ENCODE measurements around the gene FKBP1A. TPM values are rescaled to one million over a fixed set of nuclear protein-coding genes. Genes with fewer than 3 reads are reported as not detected.

Gene FKBP1A
- total RNA-seq, 2 experiments from 2014 or later: 259 to 282 TPM

DNA sequence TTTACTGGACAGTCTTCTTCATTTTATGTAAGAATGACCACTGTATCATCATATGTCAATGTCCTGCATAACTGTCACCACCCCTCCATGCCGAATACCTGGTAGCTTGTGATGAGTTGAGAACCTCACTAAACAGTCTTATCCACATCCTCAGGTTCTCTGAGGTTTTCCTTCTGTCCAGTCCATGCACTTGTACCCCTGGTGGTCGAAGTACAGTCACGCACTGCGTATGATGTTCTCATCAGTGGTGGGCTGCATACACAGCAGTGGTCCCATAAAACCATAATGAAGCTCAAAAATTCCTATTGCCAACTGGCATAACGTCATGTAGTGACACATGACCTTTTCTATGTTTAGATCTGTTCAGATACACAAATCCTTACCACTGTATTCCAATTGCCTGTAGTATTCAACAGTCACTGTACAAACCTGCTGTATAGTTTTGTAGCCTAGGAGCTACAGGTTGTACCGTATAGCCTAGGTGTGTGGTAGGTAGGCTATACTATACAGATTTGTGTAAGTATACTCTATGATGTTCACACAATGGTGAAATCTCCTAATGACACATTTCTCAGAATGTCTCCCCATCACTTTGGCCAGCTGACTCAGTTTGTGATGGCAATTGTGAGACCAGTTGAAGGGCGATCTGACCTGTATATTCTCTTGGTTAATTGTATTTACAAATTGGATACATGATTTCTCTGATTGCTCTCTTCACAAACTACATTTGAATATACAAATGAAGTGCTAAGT is 32.6 kb downstream of the FKBP1A start:
- DNase-seq (no peak), ATAC-seq (peak; percentile 7)
- intact Hi-C loops (cut with micrococcal nuclease): loop anchor here (5.0 kb wide), 1 partner anchor 33 kb away; the partner anchor contains the start of gene SDCBP2
- no peak overlapping the region for H3K4me3 Mint-ChIP-seq
- peaks cover 72% of the 10 kb centered on the region for H3K36me3 Mint-ChIP-seq (ENCODE audit: low read depth)
- no peaks in the 10 kb centered on the region for H3K9me3 Mint-ChIP-seq
- TF ChIP-seq, protein P1, sequence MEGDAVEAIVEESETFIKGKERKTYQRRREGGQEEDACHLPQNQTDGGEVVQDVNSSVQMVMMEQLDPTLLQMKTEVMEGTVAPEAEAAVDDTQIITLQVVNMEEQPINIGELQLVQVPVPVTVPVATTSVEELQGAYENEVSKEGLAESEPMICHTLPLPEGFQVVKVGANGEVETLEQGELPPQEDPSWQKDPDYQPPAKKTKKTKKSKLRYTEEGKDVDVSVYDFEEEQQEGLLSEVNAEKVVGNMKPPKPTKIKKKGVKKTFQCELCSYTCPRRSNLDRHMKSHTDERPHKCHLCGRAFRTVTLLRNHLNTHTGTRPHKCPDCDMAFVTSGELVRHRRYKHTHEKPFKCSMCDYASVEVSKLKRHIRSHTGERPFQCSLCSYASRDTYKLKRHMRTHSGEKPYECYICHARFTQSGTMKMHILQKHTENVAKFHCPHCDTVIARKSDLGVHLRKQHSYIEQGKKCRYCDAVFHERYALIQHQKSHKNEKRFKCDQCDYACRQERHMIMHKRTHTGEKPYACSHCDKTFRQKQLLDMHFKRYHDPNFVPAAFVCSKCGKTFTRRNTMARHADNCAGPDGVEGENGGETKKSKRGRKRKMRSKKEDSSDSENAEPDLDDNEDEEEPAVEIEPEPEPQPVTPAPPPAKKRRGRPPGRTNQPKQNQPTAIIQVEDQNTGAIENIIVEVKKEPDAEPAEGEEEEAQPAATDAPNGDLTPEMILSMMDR (IDR thresholded peaks at IDR 0.05): no peak
- peak overlapping the region; percentile 47 for H3K27ac Mint-ChIP-seq
- ChIA-PET CTCF (interaction anchor here (0.8 to 1.4 kb wide), 2 partner anchors 11 to 33 kb away, joined by 3 read pairs; no protein-coding TSS in a partner anchor), POLR2A (interaction anchor here (1.0 to 1.4 kb wide), 4 partner anchors 12 to 27 kb away, joined by 3 read pairs; no protein-coding TSS in a partner anchor)
- no peaks in the 10 kb centered on the region for H3K27me3 Mint-ChIP-seq
- peaks cover 82% of the 10 kb centered on the region for H3K4me1 Mint-ChIP-seq (ENCODE audit: low read depth)

DNA sequence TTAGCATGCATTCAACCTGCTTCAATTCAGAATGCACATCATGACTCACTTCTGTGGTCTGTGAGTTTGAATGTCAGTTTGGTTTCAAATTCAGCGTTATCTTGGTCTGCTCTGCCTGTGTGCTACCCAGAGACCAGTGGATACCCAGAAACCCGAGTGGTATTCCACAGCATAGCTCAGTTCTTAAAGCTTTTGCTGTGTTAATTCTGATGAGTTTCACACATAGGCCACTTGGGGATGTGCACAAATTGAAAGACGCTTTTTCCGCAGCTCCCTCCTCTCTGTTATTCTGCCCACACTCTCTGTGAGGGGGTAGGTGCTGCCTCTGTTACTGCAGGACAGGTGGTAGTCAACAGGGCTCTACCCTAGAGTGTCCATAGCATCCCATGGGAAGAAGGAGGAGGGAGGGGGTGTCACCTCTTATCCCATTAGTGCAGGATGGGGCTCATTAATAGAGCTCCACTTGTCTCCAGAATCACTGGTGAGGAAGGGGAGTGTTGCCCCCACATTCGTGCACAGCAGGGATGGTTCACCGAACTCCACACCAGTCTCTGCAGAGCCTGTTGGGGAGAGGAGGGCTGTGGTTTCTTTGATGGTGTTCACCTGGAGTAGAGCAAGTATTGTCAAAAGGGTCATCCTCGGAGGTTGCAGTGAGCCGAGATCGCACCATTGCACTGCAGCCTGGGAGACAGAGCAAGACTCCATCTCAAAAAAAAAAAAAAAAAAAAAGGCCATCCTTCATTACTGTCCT is 34.8 kb downstream of the FKBP1A start:
- H3K36me3 Mint-ChIP-seq (ENCODE audit: low read depth): peaks cover 73% of the 10 kb centered on the region
- ChIA-PET CTCF (interaction anchor here (1.0 to 1.5 kb wide), 3 partner anchors 13 to 46 kb away, joined by 3 to 4 read pairs (median 4); no protein-coding TSS in a partner anchor), POLR2A (interaction anchor here (0.6 to 2.0 kb wide), 11 partner anchors 14 to 108 kb away, joined by 3 to 7 read pairs (median 4); no protein-coding TSS in a partner anchor)
- H3K27ac Mint-ChIP-seq: peak overlapping the region; percentile 88
- peak; percentile 93 for ATAC-seq
- TF ChIP-seq, protein P1 (IDR thresholded peaks at IDR 0.05): peak; percentile 40
- H3K27me3 Mint-ChIP-seq: no peaks in the 10 kb centered on the region
- H3K9me3 Mint-ChIP-seq: peaks cover 6% of the 10 kb centered on the region
- H3K4me1 Mint-ChIP-seq (ENCODE audit: low read depth): peaks cover 64% of the 10 kb centered on the region
- H3K4me3 Mint-ChIP-seq: peak overlapping the region; percentile 49
- intact Hi-C loops (cut with micrococcal nuclease): loop anchor here (5.0 kb wide), 1 partner anchor 34 kb away; the partner anchor contains the start of gene FKBP1A
- peak; percentile 72 for DNase-seq

DNA sequence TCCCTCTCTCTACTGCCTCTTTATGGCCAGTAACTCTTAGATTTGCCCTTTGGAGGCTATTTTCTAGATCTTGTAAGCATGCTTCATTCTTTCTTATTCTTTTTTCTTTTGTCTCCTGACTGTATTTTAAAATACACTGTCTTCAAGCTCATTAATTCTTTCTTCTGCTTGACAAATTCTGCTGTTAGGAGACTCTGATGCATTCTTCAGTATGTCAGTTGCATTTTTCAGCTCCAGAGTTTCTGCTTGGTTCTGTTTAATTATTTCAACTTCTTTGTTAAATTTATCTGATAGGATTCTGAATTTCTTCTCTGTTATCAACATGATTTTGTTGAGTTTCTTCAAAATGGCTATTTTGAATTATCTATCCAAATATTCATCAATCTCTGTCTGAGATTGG is 38.9 kb downstream of the FKBP1A start:
- peaks cover 7% of the 10 kb centered on the region for H3K9me3 Mint-ChIP-seq
- no peaks in the 10 kb centered on the region for H3K27me3 Mint-ChIP-seq
- no peak overlapping the region for H3K4me3 Mint-ChIP-seq
- no peak overlapping the region for H3K27ac Mint-ChIP-seq
- DNase-seq: no peak
- intact Hi-C loops (cut with micrococcal nuclease): no loop called here
- peaks cover 69% of the 10 kb centered on the region for H3K36me3 Mint-ChIP-seq (ENCODE audit: low read depth)
- ChIA-PET CTCF (no interaction called here), POLR2A (no interaction called here)
- peaks cover 31% of the 10 kb centered on the region for H3K4me1 Mint-ChIP-seq (ENCODE audit: low read depth)
- ATAC-seq: no peak
- TF ChIP-seq, protein P1 (IDR thresholded peaks at IDR 0.05): no peak

DNA sequence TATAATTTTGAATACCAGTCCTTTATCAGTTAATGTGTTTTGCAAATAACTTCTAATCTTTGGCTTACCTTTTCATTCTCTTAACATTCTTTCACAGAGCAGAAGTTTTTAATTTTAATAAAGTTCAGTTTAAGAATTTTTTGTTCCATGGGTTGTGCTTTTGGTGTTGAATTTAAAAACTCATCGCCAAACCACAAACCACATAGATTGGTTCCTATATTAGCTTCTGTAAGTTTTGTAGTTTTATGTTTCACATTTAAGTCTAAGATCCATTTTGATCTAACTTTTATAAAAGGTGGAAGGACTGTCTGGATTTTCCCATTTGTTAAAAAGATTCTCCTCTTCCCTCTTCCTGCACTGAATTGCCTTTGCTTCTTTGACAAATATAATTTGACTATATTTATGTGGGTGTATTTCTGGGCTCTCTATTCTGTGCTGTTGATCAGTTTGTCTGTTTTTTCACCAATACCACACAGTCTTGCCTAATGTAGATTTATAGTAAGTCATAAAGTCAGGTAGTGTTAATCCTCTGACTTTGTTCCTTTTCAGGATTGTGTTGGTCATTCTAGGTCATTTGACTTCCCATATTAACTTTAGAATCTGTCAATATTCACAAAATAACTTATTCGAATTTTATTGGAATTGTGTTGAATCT is 46.4 kb downstream of the FKBP1A start:
- peaks cover 31% of the 10 kb centered on the region for H3K4me1 Mint-ChIP-seq (ENCODE audit: low read depth)
- no peaks in the 10 kb centered on the region for H3K27me3 Mint-ChIP-seq
- peaks cover 27% of the 10 kb centered on the region for H3K36me3 Mint-ChIP-seq (ENCODE audit: low read depth)
- ATAC-seq (no peak), DNase-seq (no peak)
- peak overlapping the region; percentile 35 for H3K27ac Mint-ChIP-seq
- no peak overlapping the region for H3K4me3 Mint-ChIP-seq
- peaks cover 8% of the 10 kb centered on the region for H3K9me3 Mint-ChIP-seq
- intact Hi-C loops (cut with micrococcal nuclease): no loop called here
- ChIA-PET POLR2A (interaction anchor here (1.8 kb wide), 1 partner anchor 21 kb away, joined by 4 read pairs; no protein-coding TSS in a partner anchor), CTCF (interaction anchor here (0.8 to 1.0 kb wide), 2 partner anchors 17 to 92 kb away, joined by 3 read pairs; partner anchors contain the start of gene SDCBP2)
- TF ChIP-seq, protein P1 (IDR thresholded peaks at IDR 0.05): no peak

Data from activated CD8-positive, alpha-beta T cell treated with anti-CD3 and anti-CD28 coated beads for 36 hours (primary cell).